ENCODE results near the gene XPOT. TPM values are rescaled to one million over a fixed set of nuclear protein-coding genes. Genes with fewer than 3 reads are reported as not detected.

Gene XPOT
- total RNA-seq, 2 experiments from 2014 or later = 39.6 to 40.0 TPM

GRCh38 chr12:64407342-64408223 lies 3.4 kb downstream of the XPOT start:
- POLR2A ChIA-PET = no interaction called here
- peaks cover 21% of the 10 kb centered on the region for H3K36me3 ChIP-seq (ENCODE audit: insufficient read depth, low read length)
- H3K9me3 ChIP-seq (ENCODE audit: control insufficient read depth in 1 of 2, insufficient read depth in 1 of 2, low read length in 2 of 2) = no peaks in the 10 kb centered on the region
- TF ChIP-seq CTCF (IDR thresholded peaks at IDR 0.05) = no peak
- Mint-ChIP-seq H3K27ac (no peak overlapping the region), H3K27me3 (no peaks in the 10 kb centered on the region), H3K9me3 (no peaks in the 10 kb centered on the region), H3K4me1 (ENCODE audit: low read depth) (peaks cover 26% of the 10 kb centered on the region), H3K4me3 (peak overlapping the region; percentile 44), H3K36me3 (ENCODE audit: low read depth) (peaks cover 34% of the 10 kb centered on the region)
- ATAC-seq (ENCODE audit: poor library complexity) (no peak), DNase-seq (no peak)
- intact Hi-C loops (cut with DNase I, micrococcal nuclease) = loop anchor here (5.0 to 10.0 kb wide), 3 partner anchors 45 to 1727 kb away; partner anchors contain the start of genes LLPH (in 1 of the 2) and TBK1 (in 1 of the 2)
- H3K4me3 ChIP-seq (ENCODE audit: low read length) = no peak overlapping the region
- H3K4me1 ChIP-seq (ENCODE audit: insufficient read depth, low read length) = peaks cover 19% of the 10 kb centered on the region
- H3K27ac ChIP-seq (ENCODE audit: low read depth in 1 of 2, low read length in 2 of 2) = no peak overlapping the region
- H3K27me3 ChIP-seq (ENCODE audit: control insufficient read depth in 1 of 2, insufficient read depth in 2 of 2, low read length in 2 of 2) = no peaks in the 10 kb centered on the region
- CTCF ChIA-PET = no interaction called here

GRCh38 chr12:64411427-64411826 lies 7.2 kb downstream of the XPOT start:
- Histone ChIP-seq H3K9me3 (ENCODE audit: control insufficient read depth in 1 of 2, insufficient read depth in 1 of 2, low read length in 2 of 2) (no peaks in the 10 kb centered on the region), H3K27ac (ENCODE audit: low read depth in 1 of 2, low read length in 2 of 2) (no peak overlapping the region), H3K4me3 (ENCODE audit: low read length) (no peak overlapping the region), H3K27me3 (ENCODE audit: control insufficient read depth in 1 of 2, insufficient read depth in 2 of 2, low read length in 2 of 2) (no peaks in the 10 kb centered on the region), H3K4me1 (ENCODE audit: insufficient read depth, low read length) (no peaks in the 10 kb centered on the region), H3K36me3 (ENCODE audit: insufficient read depth, low read length) (peaks cover 57% of the 10 kb centered on the region)
- Mint-ChIP-seq H3K27ac (no peak overlapping the region), H3K4me3 (no peak overlapping the region), H3K4me1 (ENCODE audit: low read depth) (peaks cover 11% of the 10 kb centered on the region), H3K27me3 (no peaks in the 10 kb centered on the region), H3K9me3 (no peaks in the 10 kb centered on the region), H3K36me3 (ENCODE audit: low read depth) (peaks cover 60% of the 10 kb centered on the region)
- ChIA-PET CTCF (interaction anchor here (1.2 kb wide), 1 partner anchor 16 kb away, joined by 3 read pairs; no protein-coding TSS in a partner anchor), POLR2A (no interaction called here)
- no peak for TF ChIP-seq CTCF (IDR thresholded peaks at IDR 0.05)
- ATAC-seq (ENCODE audit: poor library complexity) = no peak
- intact Hi-C loops (cut with DNase I, micrococcal nuclease) = no loop called here
- DNase-seq = no peak

- intact Hi-C loops (cut with DNase I, micrococcal nuclease) = no loop called here
- H3K4me3 ChIP-seq (ENCODE audit: low read length) = no peak overlapping the region
- H3K36me3 ChIP-seq (ENCODE audit: insufficient read depth, low read length) = peaks cover 67% of the 10 kb centered on the region
- H3K9me3 ChIP-seq (ENCODE audit: control insufficient read depth in 1 of 2, insufficient read depth in 1 of 2, low read length in 2 of 2) = no peaks in the 10 kb centered on the region
- no peaks in the 10 kb centered on the region for H3K27me3 ChIP-seq (ENCODE audit: control insufficient read depth in 1 of 2, insufficient read depth in 2 of 2, low read length in 2 of 2)
- H3K27ac ChIP-seq (ENCODE audit: low read depth in 1 of 2, low read length in 2 of 2) = no peak overlapping the region
- ChIA-PET POLR2A (no interaction called here), CTCF (no interaction called here)
- DNase-seq = no peak
- Mint-ChIP-seq H3K4me3 (no peak overlapping the region), H3K9me3 (no peaks in the 10 kb centered on the region), H3K27me3 (no peaks in the 10 kb centered on the region), H3K27ac (no peak overlapping the region), H3K4me1 (ENCODE audit: low read depth) (peaks cover 3% of the 10 kb centered on the region), H3K36me3 (ENCODE audit: low read depth) (peaks cover 67% of the 10 kb centered on the region)
- TF ChIP-seq CTCF (IDR thresholded peaks at IDR 0.05) = no peak
- no peak for ATAC-seq (ENCODE audit: poor library complexity)
- no peaks in the 10 kb centered on the region for H3K4me1 ChIP-seq (ENCODE audit: insufficient read depth, low read length)
Measured at GRCh38 chr12:64412459-64412858, 8.3 kb downstream of the XPOT start.
